Kidney epithelial cell (primary cell): ENCODE measurements around the gene SLC6A8. TPM values are rescaled to one million over a fixed set of nuclear protein-coding genes. Genes with fewer than 3 reads are reported as not detected.
"Not testable (repeated sequence)": the region's sequence is repeated elsewhere in the genome, so short reads cannot be mapped to it uniquely, and the experiment has no call there.

Source experiments
- DNase-seq: peaks from one replicate; pipeline ENCODE4 v3.0.0-alpha.2; 2010; ENCODE audit warnings: low read depth
- H3K27me3 ChIP-seq: 2 replicates; pipeline ENCODE4 v1.6.0; 2011; ENCODE audit warnings: low read length; ENCODE audit not compliant: control insufficient read depth, insufficient read depth
- H3K36me3 ChIP-seq: 2 replicates; pipeline ENCODE4 v1.5.1; 2011; ENCODE audit warnings: low read length; ENCODE audit not compliant: control insufficient read depth, insufficient read depth
- H3K4me3 ChIP-seq: 2 replicates; pipeline ENCODE4 v1.5.1; 2011; ENCODE audit warnings: low read depth, mild to moderate bottlenecking, control low read depth, low read length
- total RNA-seq: library from RNA; depleted of rRNA; stranded (reverse); fragments of >200 nt; gene quantifications from 2 replicates; pipeline ENCODE4 v1.2.3, GENCODE V29; 2015
- TF ChIP-seq, protein P1 (sequence below): IDR thresholded peaks from 2 replicates; pipeline ENCODE4 v1.5.1; 2011; ENCODE audit warnings: mild to moderate bottlenecking, moderate library complexity, low read length, control low read depth, inconsistent platforms; ENCODE audit not compliant: insufficient read depth, poor library complexity, severe bottlenecking

SLC6A8 gene
- total RNA-seq, 1 donor from 2014 or later = 35.0 TPM

- H3K36me3 ChIP-seq = no peaks in the 10 kb centered on the region
- no peak for DNase-seq
- no peak overlapping the region for H3K4me3 ChIP-seq
- TF ChIP-seq, protein P1, sequence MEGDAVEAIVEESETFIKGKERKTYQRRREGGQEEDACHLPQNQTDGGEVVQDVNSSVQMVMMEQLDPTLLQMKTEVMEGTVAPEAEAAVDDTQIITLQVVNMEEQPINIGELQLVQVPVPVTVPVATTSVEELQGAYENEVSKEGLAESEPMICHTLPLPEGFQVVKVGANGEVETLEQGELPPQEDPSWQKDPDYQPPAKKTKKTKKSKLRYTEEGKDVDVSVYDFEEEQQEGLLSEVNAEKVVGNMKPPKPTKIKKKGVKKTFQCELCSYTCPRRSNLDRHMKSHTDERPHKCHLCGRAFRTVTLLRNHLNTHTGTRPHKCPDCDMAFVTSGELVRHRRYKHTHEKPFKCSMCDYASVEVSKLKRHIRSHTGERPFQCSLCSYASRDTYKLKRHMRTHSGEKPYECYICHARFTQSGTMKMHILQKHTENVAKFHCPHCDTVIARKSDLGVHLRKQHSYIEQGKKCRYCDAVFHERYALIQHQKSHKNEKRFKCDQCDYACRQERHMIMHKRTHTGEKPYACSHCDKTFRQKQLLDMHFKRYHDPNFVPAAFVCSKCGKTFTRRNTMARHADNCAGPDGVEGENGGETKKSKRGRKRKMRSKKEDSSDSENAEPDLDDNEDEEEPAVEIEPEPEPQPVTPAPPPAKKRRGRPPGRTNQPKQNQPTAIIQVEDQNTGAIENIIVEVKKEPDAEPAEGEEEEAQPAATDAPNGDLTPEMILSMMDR = no peak
- peaks cover 2% of the 10 kb centered on the region for H3K27me3 ChIP-seq
Observed at GRCh38 chrX:153739754-153740486, 52.2 kb downstream of the SLC6A8 start.

DNA sequence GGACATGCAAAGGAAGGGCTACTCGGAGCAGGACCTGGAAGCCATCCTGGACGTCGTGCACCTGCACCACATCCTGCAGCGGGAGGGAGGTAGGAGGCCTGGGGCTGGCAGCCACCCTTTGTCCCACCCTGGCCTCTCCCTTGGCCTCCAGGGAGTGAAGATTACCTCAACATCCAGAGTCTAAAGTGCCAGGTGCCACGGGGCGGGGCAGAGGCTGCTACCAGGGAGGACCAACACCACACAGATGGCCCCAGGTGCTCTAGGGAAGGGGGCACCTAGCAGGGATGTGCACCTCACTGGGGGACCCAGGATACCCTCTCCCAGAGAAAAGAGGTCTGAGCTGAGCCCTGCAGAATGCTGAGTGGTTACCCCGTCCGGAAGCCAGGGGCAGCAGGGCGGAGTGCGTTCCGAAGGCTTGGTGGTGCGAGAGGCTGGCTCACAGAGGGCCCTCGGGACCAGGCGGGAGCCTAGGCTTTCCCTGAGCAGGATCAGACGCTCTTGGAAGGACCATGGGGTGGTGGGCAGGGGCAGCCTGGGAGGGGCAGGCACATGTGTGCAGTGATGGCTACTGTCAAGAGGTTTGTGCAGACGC is 53.0 kb downstream of the SLC6A8 start:
- no peak for DNase-seq
- Histone ChIP-seq H3K36me3 (no peaks in the 10 kb centered on the region), H3K4me3 (no peak overlapping the region), H3K27me3 (peaks cover 2% of the 10 kb centered on the region)
- TF ChIP-seq, protein P1 = no peak

DNA sequence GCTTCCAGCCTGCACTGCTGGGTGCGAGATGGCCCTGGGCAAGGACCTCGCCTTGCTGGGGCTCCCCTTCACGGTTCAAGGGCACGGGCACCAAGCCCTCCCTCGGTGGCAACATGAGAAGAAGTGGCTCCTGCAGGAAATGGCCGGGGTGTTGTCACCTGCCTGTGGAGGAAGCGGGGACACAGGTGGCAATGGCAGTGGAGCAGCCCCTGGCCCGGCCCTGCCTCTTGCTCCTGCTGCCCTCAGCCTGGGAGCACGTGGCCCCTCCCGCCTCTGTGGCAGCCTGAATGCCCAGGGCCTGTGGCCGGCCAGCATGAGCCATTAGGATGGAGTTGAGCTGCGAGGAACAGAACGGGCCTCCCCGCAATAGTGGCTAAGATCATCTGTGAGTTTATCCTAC is 53.7 kb downstream of the SLC6A8 start:
- H3K27me3 ChIP-seq = peaks cover 2% of the 10 kb centered on the region
- TF ChIP-seq, protein P1 = no peak

GRCh38 chrX:153742111-153742510 is 54.4 kb downstream of the SLC6A8 start:
- not testable (repeated sequence) for H3K36me3 ChIP-seq, DNase-seq, H3K4me3 ChIP-seq, H3K27me3 ChIP-seq

More for the DNA sequence above, 53.7 kb downstream of the SLC6A8 start:
- DNase-seq = no peak
- no peak overlapping the region for H3K4me3 ChIP-seq
- no peaks in the 10 kb centered on the region for H3K36me3 ChIP-seq

- H3K36me3 ChIP-seq, H3K4me3 ChIP-seq, DNase-seq, H3K27me3 ChIP-seq: not testable (repeated sequence)
Observed at GRCh38 chrX:153742796-153743467, 55.2 kb downstream of the SLC6A8 start.

DNA sequence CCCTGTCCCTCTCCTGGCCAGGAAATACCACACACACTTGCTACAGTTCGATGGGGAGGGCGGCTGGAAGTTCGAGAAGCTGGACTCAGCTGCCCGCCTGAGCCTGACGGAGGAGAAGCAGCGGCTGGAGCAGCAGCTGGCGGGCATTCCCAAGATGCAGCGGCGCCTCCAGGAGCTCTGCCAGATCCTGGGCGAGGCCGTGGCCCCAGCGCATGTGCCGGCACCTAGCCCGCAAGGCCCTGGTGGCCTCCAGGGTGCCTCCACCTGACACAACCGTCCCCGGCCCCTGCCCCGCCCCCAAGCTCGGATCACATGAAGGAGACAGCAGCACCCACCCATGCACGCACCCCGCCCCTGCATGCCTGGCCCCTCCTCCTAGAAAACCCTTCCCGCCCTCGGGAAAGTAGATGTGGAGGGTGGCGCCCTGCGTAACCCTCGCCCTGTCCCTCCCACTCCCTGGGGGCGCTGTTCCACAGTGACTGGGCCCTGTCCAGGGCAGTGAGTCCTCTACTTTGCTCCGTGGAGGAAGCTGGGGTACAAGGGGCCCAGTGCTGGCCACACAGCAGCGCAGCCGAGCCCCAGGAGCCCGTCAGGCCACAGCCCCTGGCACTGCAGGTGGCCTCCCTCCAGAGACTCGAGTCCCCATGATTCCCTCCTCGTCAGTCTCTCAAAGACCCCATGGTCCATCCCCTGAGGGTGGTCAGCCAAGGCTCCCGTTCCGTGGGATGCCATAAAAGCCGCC is 55.9 kb downstream of the SLC6A8 start:
- not testable (repeated sequence) for H3K4me3 ChIP-seq, H3K36me3 ChIP-seq, H3K27me3 ChIP-seq, DNase-seq
